K562 (cell line): Measurements from ENCODE around the gene ABLIM2. TPM values are rescaled to one million over a fixed set of nuclear protein-coding genes. Genes with fewer than 3 reads are reported as not detected.

Experiments used
- ATAC-seq: fragments of 200-7000 bp; cut with Tn5 transposase; 3 replicates; pipeline ENCODE4 v1.9.1; 2020; ENCODE audit warnings: moderate library complexity
- BruUV-seq: library from RNA; stranded (reverse); fragments of 400-500 nt; replicated peaks from 2 replicates; lab custom pipeline; 2021; lab: Mats Ljungman, UMichigan
- CTCF ChIA-PET: fragments of 300-600 bp; formaldehyde crosslinking; extraction: SDS; loops from one replicate; lab custom pipeline; 2021; ENCODE audit warnings: low intra/inter-chr PET ratio; lab: Yijun Ruan, JAX
- POLR2A ChIA-PET: fragments of 300-600, 350-650 bp; sonication (Branson Sonifier 250); formaldehyde crosslinking; extraction: SDS; loops from one replicate; lab custom pipeline; 2021; ENCODE audit warnings: antibody characterized with exemption, inconsistent platforms; lab: Yijun Ruan, JAX
- DNase-seq, 4 experiments: peaks; one replicate each; pipeline versions ENCODE4 v3.0.0 to v3.0.0-alpha.2; 2011 to 2018; ENCODE audit warnings: low spot score in 3 of 4, mixed read lengths in 3 of 4; ENCODE audit errors: extremely low read depth in 1 of 4
- FAIRE-seq: peaks from 2 replicates; lab custom pipeline; 2011; peaks lifted over from hg19 to GRCh38; lab: Jason Lieb, UNC
- H2AFZ ChIP-seq: 2 replicates; pipeline ENCODE4 v1.6.0; 2011; ENCODE audit warnings: low read depth, low read length, control low read depth, inconsistent platforms
- H3K27ac ChIP-seq: fragments of 200-600 bp; 3 replicates; pipeline ENCODE4 v1.8.0; 2011; ENCODE audit warnings: low read depth, mild to moderate bottlenecking, control low read depth, inconsistent platforms, low read length, moderate library complexity, mixed read lengths; ENCODE audit errors: extremely low read depth
- H3K27me3 ChIP-seq, 2 experiments: fragments of 300-600 bp in 1 of 2; 2 replicates in 1 of 2; 3 replicates in 1 of 2; pipeline versions ENCODE4 v1.6.0 to v1.8.0; 2011; ENCODE audit warnings: inconsistent platforms in 2 of 2, low read length in 2 of 2, mild to moderate bottlenecking in 1 of 2, mixed read lengths in 1 of 2, moderate library complexity in 1 of 2; ENCODE audit not compliant: control insufficient read depth in 2 of 2, insufficient read depth in 2 of 2
- H3K36me3 ChIP-seq: fragments of 300-600 bp; 3 replicates; pipeline ENCODE4 v1.8.0; 2011; ENCODE audit warnings: mild to moderate bottlenecking, low read length, inconsistent platforms; ENCODE audit not compliant: control insufficient read depth, insufficient read depth
- H3K4me1 ChIP-seq, 2 experiments: fragments of 200-600 bp in 1 of 2; replicated peaks in 1 of 2; 2 replicates in 1 of 2; 3 replicates in 1 of 2; pipeline versions ENCODE4 v1.5.1 to v1.8.0; 2011; ENCODE audit warnings: inconsistent platforms in 2 of 2, low read length in 2 of 2, mild to moderate bottlenecking in 1 of 2, mixed read lengths in 1 of 2, moderate library complexity in 1 of 2; ENCODE audit not compliant: control insufficient read depth in 2 of 2, insufficient read depth in 2 of 2
- H3K4me2 ChIP-seq: 2 replicates; pipeline ENCODE4 v1.6.1; 2011; ENCODE audit warnings: low read length, control low read depth, inconsistent platforms, mixed read lengths; ENCODE audit not compliant: insufficient read depth
- H3K4me3 ChIP-seq: fragments of 200-600 bp; sonication (generic), shearing (Covaris generic); 2 replicates; pipeline ENCODE4 v1.5.1; 2016; ENCODE audit warnings: control low read depth, inconsistent platforms
- H3K79me2 ChIP-seq: fragments of 200-600 bp; 3 replicates; pipeline ENCODE4 v1.8.0; 2011; ENCODE audit warnings: low read length, inconsistent platforms; ENCODE audit not compliant: control insufficient read depth, insufficient read depth
- H3K9ac ChIP-seq, 2 experiments: 2 replicates each; pipeline versions ENCODE4 v1.6.0 to v1.6.1; 2011; ENCODE audit warnings: low read depth in 2 of 2, low read length in 2 of 2, control low read depth in 1 of 2, inconsistent platforms in 1 of 2, mild to moderate bottlenecking in 1 of 2, mixed read lengths in 1 of 2; ENCODE audit not compliant: insufficient read depth in 1 of 2
- H3K9me1 ChIP-seq: one replicate; pipeline ENCODE4 v1.6.0; 2011; ENCODE audit warnings: inconsistent platforms, mild to moderate bottlenecking, low read length, moderate library complexity; ENCODE audit not compliant: control insufficient read depth, insufficient read depth
- H3K9me3 ChIP-seq: replicated peaks from 2 replicates; pipeline ENCODE4 v1.5.1; 2011; ENCODE audit warnings: low read depth, low read length, inconsistent platforms; ENCODE audit not compliant: control insufficient read depth, insufficient read depth
- H4K20me1 ChIP-seq: replicated peaks from 2 replicates; pipeline ENCODE4 v1.6.1; 2011; ENCODE audit warnings: low read length, inconsistent platforms, mixed read lengths; ENCODE audit not compliant: control insufficient read depth, insufficient read depth
- CBX3 ChIP-seq, 2 experiments: IDR thresholded peaks; 1 replicate in 1 of 2; 2 replicates in 1 of 2; pipeline ENCODE4 v1.6.1; 2012; ENCODE audit warnings: inconsistent platforms in 2 of 2, low read length in 2 of 2, borderline replicate concordance in 1 of 2, control low read depth in 1 of 2
- GABPB1 ChIP-seq: sonication (generic); formaldehyde crosslinking; IDR thresholded peaks from 2 replicates; pipeline ENCODE4 v1.8.0; 2022; ENCODE audit warnings: mild to moderate bottlenecking, missing genetic modification reagents
- TRIM28 ChIP-seq: fragments of 450-650 bp; IDR thresholded peaks from 2 replicates; pipeline ENCODE4 v1.6.1; 2017
- ZFX ChIP-seq: sonication (generic); formaldehyde crosslinking; IDR thresholded peaks from 2 replicates; pipeline ENCODE4 v1.8.0; 2022; ENCODE audit warnings: mild to moderate bottlenecking, missing genetic modification reagents, moderate library complexity
- ZNF143 ChIP-seq: sonication (generic); formaldehyde crosslinking; IDR thresholded peaks from 2 replicates; pipeline ENCODE4 v1.9.0; 2022; ENCODE audit warnings: mild to moderate bottlenecking, missing genetic modification reagents
- ZNF232 ChIP-seq: sonication (generic); formaldehyde crosslinking; IDR thresholded peaks from 2 replicates; pipeline ENCODE4 v1.8.0; 2022; ENCODE audit warnings: mild to moderate bottlenecking, missing genetic modification reagents
- WGBS: fragments of 100-300 bp; shearing (Covaris generic); methylation state at CpG from one replicate; pipeline ENCODE4 v1.1.6; 2016; ENCODE audit warnings: low coverage, mixed read lengths; ENCODE audit not compliant: insufficient coverage; ENCODE audit errors: missing lambda C conversion rate; 5-methylcytosine and 5-hydroxymethylcytosine counted together
- in situ Hi-C: fragments of 300-500 bp; cut with MboI; formaldehyde crosslinking; loops from 4 replicates; pipeline ENCODE4 v1.15.0; 2018; ENCODE audit warnings: inconsistent platforms, mixed read lengths
- intact Hi-C: fragments of 100-400 bp; cut with micrococcal nuclease; formaldehyde crosslinking; loops from 2 replicates; pipeline ENCODE4 v1.14.2; 2022
- polyA plus RNA-seq, 8 experiments: library from polyadenylated mRNA; depleted of rRNA in 4 of 8; stranded (reverse) in 5 of 8; unstranded in 3 of 8; fragments of >200 nt; fragmentation: Nextera tagmentation in 2 of 8; fragmentation: Illumina TruSeq in 1 of 8; extraction: Ambion mirVana in 2 of 8; extraction: Trizol in 1 of 8; gene quantifications; 2 replicates each; pipeline versions ENCODE4 v1.2.1 to v1.2.3, GENCODE V29; 2011 to 2014; ENCODE audit warnings: inconsistent platforms in 1 of 8, missing spikeins in 1 of 8
- total RNA-seq, 7 experiments: library from RNA; depleted of rRNA in 6 of 7; stranded (reverse); fragments of >200 nt in 6 of 7; fragmentation: Illumina TruSeq in 2 of 7; extraction: Trizol in 2 of 7; gene quantifications; 2 replicates each; pipeline versions ENCODE4 v1.2.1 to v1.2.3, GENCODE V29; 2011 to 2021; ENCODE audit warnings: low replicate concordance in 1 of 7

ABLIM2 gene
- total and polyA plus RNA-seq, 9 of the 15 experiments (the other 6 are each of a cell fraction or from before 2014, with no cell fraction given): not detected

- Histone ChIP-seq H3K9me1 (no peaks in the 10 kb centered on the region), H4K20me1 (no peaks in the 10 kb centered on the region), H2AFZ (no peak overlapping the region), H3K27ac (no peak overlapping the region), H3K9me3 (0 out of 2 replicates have a peak, but pooled peaks cover 2% of the 10 kb centered on the region), H3K4me1 (no peaks in the 10 kb centered on the region), H3K36me3 (no peaks in the 10 kb centered on the region), H3K27me3 (peaks cover 0 to 33% of the 10 kb centered on the region in 2 experiments; a peak in 3 of 5 replicates), H3K79me2 (no peaks in the 10 kb centered on the region), H3K9ac (no peak overlapping the region), H3K4me3 (no peak overlapping the region), H3K4me2 (no peak overlapping the region)
- POLR2A ChIA-PET: no interaction called here
- FAIRE-seq (no peak), ATAC-seq (no peak), DNase-seq (no peak)
- in situ Hi-C loops: no loop called here
- TF ChIP-seq CBX3 (IDR thresholded peaks at IDR 0.05; ENCODE audit: borderline replicate concordance in 1 of 2, low read length in 2 of 2) (peak in 1 of 2 experiments; percentile 73; a peak in 1 of 3 replicates), ZNF143 (CRISPR knock-in tag) (no peak), GABPB1 (CRISPR knock-in tag) (no peak), TRIM28 (peak; percentile 68; the same call in 1 of the 2 replicates)
- BruUV-seq: no TSS peak
- 5% methylated on average over 2 of the region's 2 CpGs for WGBS
- CTCF ChIA-PET: no interaction called here
- intact Hi-C loops: no loop called here
Observed at GRCh38 chr4:8093587-8094274, 64.9 kb downstream of the ABLIM2 start.

- Histone ChIP-seq H3K27ac (no peak overlapping the region), H3K9ac (no peak overlapping the region), H3K9me1 (no peaks in the 10 kb centered on the region), H2AFZ (no peak overlapping the region), H3K4me1 (no peaks in the 10 kb centered on the region), H4K20me1 (no peaks in the 10 kb centered on the region), H3K4me2 (no peak overlapping the region), H3K4me3 (no peak overlapping the region), H3K79me2 (no peaks in the 10 kb centered on the region), H3K9me3 (0 out of 2 replicates have a peak, but pooled peaks cover 2% of the 10 kb centered on the region), H3K27me3 (peaks cover 0 to 18% of the 10 kb centered on the region in 2 experiments; a peak in 2 of 5 replicates), H3K36me3 (no peaks in the 10 kb centered on the region)
- POLR2A ChIA-PET: no interaction called here
- intact Hi-C loops: no loop called here
- BruUV-seq: no TSS peak
- ATAC-seq: no peak
- CTCF ChIA-PET: no interaction called here
- no peak for DNase-seq
- in situ Hi-C loops: no loop called here
- WGBS: 5% methylated on average over 2 of the region's 2 CpGs
- no peak for FAIRE-seq
- TF ChIP-seq ZFX (no peak), ZNF232 (CRISPR knock-in tag) (peak; percentile 97)
Observed at GRCh38 chr4:8092282-8092681, 66.3 kb downstream of the ABLIM2 start.
